SJSA1 (cell line): ENCODE data around the gene TRRAP. TPM values are rescaled to one million over a fixed set of nuclear protein-coding genes. Genes with fewer than 3 reads are reported as not detected.

Experiments used
- DNase-seq, 2 experiments: peaks; one replicate each; pipeline ENCODE4 v3.0.0-alpha.2; 2015 to 2020; ENCODE audit warnings: low spot score in 2 of 2, low read depth in 1 of 2
- H3K27ac ChIP-seq: fragments of 250-450 bp; sonication (Bioruptor Pico); 2 replicates; pipeline ENCODE4 v1.5.1; 2020; ENCODE audit warnings: mild to moderate bottlenecking, moderate library complexity
- H3K27me3 ChIP-seq: fragments of 250-450 bp; sonication (Bioruptor Pico); replicated peaks from 2 replicates; pipeline ENCODE4 v1.5.1; 2020; ENCODE audit warnings: mild to moderate bottlenecking, moderate library complexity
- H3K36me3 ChIP-seq: fragments of 250-450 bp; sonication (Bioruptor Pico); 2 replicates; pipeline ENCODE4 v1.5.1; 2020; ENCODE audit warnings: mild to moderate bottlenecking
- H3K4me1 ChIP-seq: fragments of 250-450 bp; sonication (Bioruptor Pico); replicated peaks from 2 replicates; pipeline ENCODE4 v1.6.1; 2021; ENCODE audit warnings: mild to moderate bottlenecking
- H3K4me3 ChIP-seq: fragments of 250-450 bp; sonication (Bioruptor Pico); 2 replicates; pipeline ENCODE4 v1.5.1; 2020; ENCODE audit warnings: mild to moderate bottlenecking
- H3K9me3 ChIP-seq: fragments of 250-450 bp; sonication (Bioruptor Pico); replicated peaks from 2 replicates; pipeline ENCODE4 v1.5.1; 2020; ENCODE audit warnings: mild to moderate bottlenecking
- total RNA-seq: library from RNA; depleted of rRNA; stranded (reverse); fragments of >200 nt; shearing (Covaris generic); gene quantifications from 2 replicates; pipeline ENCODE4 v1.2.3, GENCODE V29; 2014

TRRAP gene
- total RNA-seq, 1 experiment from 2014 or later = 12.7 TPM

GRCh38 chr7:98997846-98998245 is 119.5 kb downstream of the TRRAP start:
- Histone ChIP-seq H3K4me1 (peaks cover 19% of the 10 kb centered on the region), H3K27ac (no peak overlapping the region), H3K27me3 (no peaks in the 10 kb centered on the region), H3K9me3 (no peaks in the 10 kb centered on the region), H3K36me3 (peaks cover 74% of the 10 kb centered on the region), H3K4me3 (no peak overlapping the region)
- DNase-seq = no peak

GRCh38 chr7:98998821-98999725 is 120.7 kb downstream of the TRRAP start:
- peaks cover 19% of the 10 kb centered on the region for H3K4me1 ChIP-seq
- H3K4me3 ChIP-seq = no peak overlapping the region
- peak in 1 of 2 experiments; percentile 15 for DNase-seq
- H3K9me3 ChIP-seq = no peaks in the 10 kb centered on the region
- H3K36me3 ChIP-seq = peaks cover 74% of the 10 kb centered on the region
- H3K27me3 ChIP-seq = no peaks in the 10 kb centered on the region
- H3K27ac ChIP-seq = no peak overlapping the region

- peaks cover 19% of the 10 kb centered on the region for H3K4me1 ChIP-seq
- H3K9me3 ChIP-seq = no peaks in the 10 kb centered on the region
- no peaks in the 10 kb centered on the region for H3K27me3 ChIP-seq
- peak; percentile 7 to 41 for DNase-seq
- H3K36me3 ChIP-seq = peaks cover 74% of the 10 kb centered on the region
- H3K27ac ChIP-seq = peak overlapping the region; percentile 77
- H3K4me3 ChIP-seq = no peak overlapping the region
These were observed 122.0 kb downstream of the TRRAP start for GRCh38 chr7:99000196-99000903.

- H3K27ac ChIP-seq = peak overlapping the region; percentile 77
- H3K36me3 ChIP-seq = peaks cover 78% of the 10 kb centered on the region
- no peak overlapping the region for H3K4me3 ChIP-seq
- peaks cover 19% of the 10 kb centered on the region for H3K4me1 ChIP-seq
- peak in 1 of 2 experiments; percentile 42 for DNase-seq
- H3K27me3 ChIP-seq = no peaks in the 10 kb centered on the region
- no peaks in the 10 kb centered on the region for H3K9me3 ChIP-seq
These were observed 122.7 kb downstream of the TRRAP start for GRCh38 chr7:99000904-99001465.

GRCh38 chr7:99001482-99002147 is 123.3 kb downstream of the TRRAP start:
- H3K36me3 ChIP-seq = peaks cover 78% of the 10 kb centered on the region
- no peaks in the 10 kb centered on the region for H3K9me3 ChIP-seq
- H3K27me3 ChIP-seq = no peaks in the 10 kb centered on the region
- no peak overlapping the region for H3K4me3 ChIP-seq
- peaks cover 19% of the 10 kb centered on the region for H3K4me1 ChIP-seq
- peak overlapping the region; percentile 77 for H3K27ac ChIP-seq
- DNase-seq = peak; percentile 70 to 77

GRCh38 chr7:99002148-99002826 is 124.0 kb downstream of the TRRAP start:
- Histone ChIP-seq H3K27me3 (no peaks in the 10 kb centered on the region), H3K9me3 (no peaks in the 10 kb centered on the region), H3K27ac (no peak overlapping the region), H3K36me3 (peaks cover 79% of the 10 kb centered on the region), H3K4me3 (no peak overlapping the region), H3K4me1 (peaks cover 19% of the 10 kb centered on the region)
- no peak for DNase-seq

- Histone ChIP-seq H3K27me3 (no peaks in the 10 kb centered on the region), H3K36me3 (peaks cover 82% of the 10 kb centered on the region)
- no peak for DNase-seq
These were observed 124.5 kb downstream of the TRRAP start for GRCh38 chr7:99002827-99003212.

GRCh38 chr7:99003419-99003818 is 125.1 kb downstream of the TRRAP start:
- Histone ChIP-seq H3K27ac (no peak overlapping the region), H3K27me3 (no peaks in the 10 kb centered on the region), H3K36me3 (peaks cover 87% of the 10 kb centered on the region), H3K4me1 (peaks cover 19% of the 10 kb centered on the region), H3K9me3 (no peaks in the 10 kb centered on the region), H3K4me3 (no peak overlapping the region)
- no peak for DNase-seq

More at GRCh38 chr7:99002827-99003212, 124.5 kb downstream of the TRRAP start:
- no peak overlapping the region for H3K4me3 ChIP-seq
- no peak overlapping the region for H3K27ac ChIP-seq
- H3K9me3 ChIP-seq = no peaks in the 10 kb centered on the region
- H3K4me1 ChIP-seq = peaks cover 19% of the 10 kb centered on the region

GRCh38 chr7:99004216-99004615 is 125.9 kb downstream of the TRRAP start:
- Histone ChIP-seq H3K27me3 (no peaks in the 10 kb centered on the region), H3K36me3 (peaks cover 87% of the 10 kb centered on the region), H3K4me3 (no peak overlapping the region), H3K27ac (no peak overlapping the region), H3K4me1 (peaks cover 19% of the 10 kb centered on the region), H3K9me3 (no peaks in the 10 kb centered on the region)
- no peak for DNase-seq

- Histone ChIP-seq H3K9me3 (no peaks in the 10 kb centered on the region), H3K27ac (no peak overlapping the region), H3K27me3 (no peaks in the 10 kb centered on the region), H3K4me1 (peaks cover 21% of the 10 kb centered on the region), H3K36me3 (peaks cover 84% of the 10 kb centered on the region), H3K4me3 (no peak overlapping the region)
- DNase-seq = peak in 1 of 2 experiments; percentile 29
These were observed 126.6 kb downstream of the TRRAP start for GRCh38 chr7:99004781-99005500.

GRCh38 chr7:99005776-99006175 is 127.4 kb downstream of the TRRAP start:
- H3K4me3 ChIP-seq = no peak overlapping the region
- peaks cover 84% of the 10 kb centered on the region for H3K36me3 ChIP-seq
- H3K4me1 ChIP-seq = peaks cover 13% of the 10 kb centered on the region
- H3K27ac ChIP-seq = no peak overlapping the region
- peak in 1 of 2 experiments; percentile 36 for DNase-seq
- no peaks in the 10 kb centered on the region for H3K9me3 ChIP-seq
- no peaks in the 10 kb centered on the region for H3K27me3 ChIP-seq

- no peak for DNase-seq
- H3K27me3 ChIP-seq = no peaks in the 10 kb centered on the region
- no peak overlapping the region for H3K27ac ChIP-seq
- peaks cover 8% of the 10 kb centered on the region; the same call in 1 of the 2 replicates for H3K4me1 ChIP-seq
- H3K4me3 ChIP-seq = no peak overlapping the region
- no peaks in the 10 kb centered on the region for H3K9me3 ChIP-seq
- peaks cover 92% of the 10 kb centered on the region for H3K36me3 ChIP-seq
These were observed 128.6 kb downstream of the TRRAP start for GRCh38 chr7:99006739-99007424.
